ENCODE results near the gene MAPK7. TPM values are rescaled to one million over a fixed set of nuclear protein-coding genes. Genes with fewer than 3 reads are reported as not detected.

The MAPK7 gene
- total and polyA plus RNA-seq, 2 donors (not counting 1 experiment from before 2014, with no cell fraction given), result 12.8 to 18.8 TPM

DNA sequence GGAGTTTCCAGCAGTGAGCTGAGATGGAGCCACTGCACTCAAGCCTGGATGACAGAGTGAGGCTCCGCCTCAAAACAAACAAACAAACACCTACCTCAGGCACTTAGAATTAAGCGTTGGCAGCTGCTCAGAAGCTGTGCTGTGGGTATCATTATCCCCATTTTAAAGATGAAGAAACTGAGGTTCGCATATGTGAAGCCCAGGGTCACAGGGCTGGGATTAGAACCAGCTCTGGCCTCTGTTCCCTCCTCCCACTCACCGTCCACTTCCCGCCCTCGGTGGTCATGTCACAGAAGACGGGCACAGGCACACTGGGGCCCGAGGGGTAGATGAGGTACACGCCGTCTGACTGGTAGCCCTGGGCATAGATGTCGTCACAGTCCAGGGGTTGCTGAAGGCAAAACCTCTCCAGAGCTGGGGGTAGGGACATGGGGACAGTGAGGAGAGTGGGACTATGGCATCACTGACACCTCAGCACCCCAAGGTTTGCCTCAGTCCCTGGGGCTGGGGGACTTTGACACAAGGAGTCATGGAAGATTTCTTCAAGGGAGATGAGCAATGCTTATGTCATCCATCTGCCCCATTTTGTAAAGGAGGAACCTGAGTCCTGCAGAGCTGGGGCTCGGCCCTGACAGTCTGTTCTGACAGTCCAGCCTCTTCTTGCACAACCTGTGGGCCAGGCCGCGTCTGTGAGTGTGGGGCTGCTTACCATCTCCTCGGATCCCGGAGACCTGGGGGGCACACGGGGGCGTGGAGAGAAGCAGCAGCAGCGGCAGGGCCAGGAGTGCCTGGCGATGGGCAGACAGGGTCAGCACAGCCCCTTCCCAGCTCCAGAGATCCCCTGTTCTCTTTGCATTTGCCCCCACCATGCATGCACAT is 8.0 kb downstream of the MAPK7 start:
- TF ChIP-seq, protein P1, sequence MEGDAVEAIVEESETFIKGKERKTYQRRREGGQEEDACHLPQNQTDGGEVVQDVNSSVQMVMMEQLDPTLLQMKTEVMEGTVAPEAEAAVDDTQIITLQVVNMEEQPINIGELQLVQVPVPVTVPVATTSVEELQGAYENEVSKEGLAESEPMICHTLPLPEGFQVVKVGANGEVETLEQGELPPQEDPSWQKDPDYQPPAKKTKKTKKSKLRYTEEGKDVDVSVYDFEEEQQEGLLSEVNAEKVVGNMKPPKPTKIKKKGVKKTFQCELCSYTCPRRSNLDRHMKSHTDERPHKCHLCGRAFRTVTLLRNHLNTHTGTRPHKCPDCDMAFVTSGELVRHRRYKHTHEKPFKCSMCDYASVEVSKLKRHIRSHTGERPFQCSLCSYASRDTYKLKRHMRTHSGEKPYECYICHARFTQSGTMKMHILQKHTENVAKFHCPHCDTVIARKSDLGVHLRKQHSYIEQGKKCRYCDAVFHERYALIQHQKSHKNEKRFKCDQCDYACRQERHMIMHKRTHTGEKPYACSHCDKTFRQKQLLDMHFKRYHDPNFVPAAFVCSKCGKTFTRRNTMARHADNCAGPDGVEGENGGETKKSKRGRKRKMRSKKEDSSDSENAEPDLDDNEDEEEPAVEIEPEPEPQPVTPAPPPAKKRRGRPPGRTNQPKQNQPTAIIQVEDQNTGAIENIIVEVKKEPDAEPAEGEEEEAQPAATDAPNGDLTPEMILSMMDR (conservative IDR thresholded peaks at IDR 0.05 in 1 of 2, IDR thresholded peaks at IDR 0.05 in 1 of 2; ENCODE audit: low read depth in 1 of 2, low read length in 2 of 2), result no peak
- no peak for TF ChIP-seq EZH2 (IDR thresholded peaks at IDR 0.05; ENCODE audit: low read length, missing control alignments)
- Histone ChIP-seq H3K4me3 (replicated peaks in 1 of 4; ENCODE audit: control extremely low read depth in 1 of 4, insufficient read depth in 1 of 4, low read depth in 3 of 4, low read length in 4 of 4) (peak overlapping the region; percentile 24 to 68 (median 52)), H3K4me1 (ENCODE audit: control insufficient read depth, extremely low read depth, insufficient read depth, low read length) (peaks cover 49% of the 10 kb centered on the region)

DNA sequence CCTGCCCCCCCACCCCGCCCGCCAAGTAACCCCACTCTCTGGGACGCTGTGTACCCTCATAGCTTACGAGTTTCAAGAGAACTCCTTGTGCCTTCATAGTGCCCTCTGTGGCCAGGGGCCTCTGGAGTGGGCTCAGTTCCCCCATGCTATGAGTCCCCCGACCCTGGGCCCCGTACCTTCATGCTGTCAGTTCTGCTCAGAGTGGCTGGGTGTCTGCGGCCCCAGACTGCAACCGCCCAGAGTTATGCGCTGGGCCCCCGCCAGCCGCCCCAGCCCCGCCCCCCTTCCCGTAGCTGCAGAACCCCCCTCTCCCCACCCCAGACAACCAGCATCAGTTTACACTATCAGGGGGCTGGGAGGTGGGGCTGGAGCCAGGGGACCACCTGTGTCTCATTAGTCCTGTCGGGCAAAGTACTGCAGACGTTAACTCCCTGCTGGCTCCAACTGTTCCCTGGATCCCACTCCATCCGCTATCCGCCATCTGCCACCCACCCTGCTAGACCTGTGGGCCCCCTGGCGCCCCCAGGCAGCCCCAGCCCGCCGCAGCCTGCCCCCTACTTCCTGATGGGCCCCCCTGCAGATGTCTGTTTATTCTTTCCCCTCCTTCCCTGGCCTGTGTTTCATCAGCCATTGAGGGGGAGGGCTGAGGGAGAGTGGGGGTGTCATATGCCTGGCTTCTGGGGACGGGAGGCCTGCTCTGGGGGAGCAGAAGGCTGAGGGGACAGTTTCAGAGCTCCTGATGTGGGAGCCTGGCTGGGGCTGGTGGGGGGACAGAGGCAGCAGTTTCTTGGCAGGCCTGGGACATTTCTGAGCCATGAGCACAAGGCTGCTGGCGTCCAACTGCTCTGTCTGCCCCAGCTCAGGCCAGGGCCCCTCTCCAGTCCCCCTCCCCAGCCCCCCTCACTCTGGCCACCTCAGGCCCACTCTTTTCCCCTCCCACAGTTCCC is 8.9 kb downstream of the MAPK7 start, which contains the start of gene MFAP4:
Gene MFAP4, minus strand, starts transcription at position 217 of the 947 bp plus-strand sequence. Its CDS starts 35 bp downstream, at position 182.
- peak; percentile 90 to 97 for DNase-seq (ENCODE audit: low read depth in 2 of 2)
- Histone ChIP-seq H4K20me1 (ENCODE audit: control insufficient read depth, extremely low read depth, insufficient read depth, low read length) (no peaks in the 10 kb centered on the region), H2AFZ (ENCODE audit: low read length) (no peak within 1 kb of the TSS), H3K27ac (ENCODE audit: insufficient read depth, low read length) (peak within 1 kb of the TSS; percentile 90), H3K4me2 (ENCODE audit: extremely low read depth, insufficient read depth, low read length) (peak within 1 kb of the TSS; percentile 93), H3K9ac (ENCODE audit: insufficient read depth, low read length) (peak within 1 kb of the TSS; percentile 55), H3K9me3 (ENCODE audit: control insufficient read depth, insufficient read depth, low read depth, low read length) (no peaks in the 10 kb centered on the region), H3K27me3 (ENCODE audit: control insufficient read depth, insufficient read depth, low read length) (no peaks in the 10 kb centered on the region), H3K4me3 (replicated peaks in 1 of 4; ENCODE audit: control extremely low read depth in 1 of 4, insufficient read depth in 1 of 4, low read depth in 3 of 4, low read length in 4 of 4) (peak within 1 kb of the TSS; percentile 24 to 68 (median 52)), H3K79me2 (ENCODE audit: control insufficient read depth, insufficient read depth, low read length) (no peaks in the 10 kb centered on the region), H3K36me3 (ENCODE audit: control insufficient read depth, insufficient read depth, low read length) (peaks cover 19% of the 10 kb centered on the region), H3K4me1 (ENCODE audit: control insufficient read depth, extremely low read depth, insufficient read depth, low read length) (peaks cover 49% of the 10 kb centered on the region)
- no peak for TF ChIP-seq EZH2 (IDR thresholded peaks at IDR 0.05; ENCODE audit: low read length, missing control alignments)
- TF ChIP-seq, protein P1 (conservative IDR thresholded peaks at IDR 0.05 in 1 of 2, IDR thresholded peaks at IDR 0.05 in 1 of 2; ENCODE audit: low read depth in 1 of 2, low read length in 2 of 2), result no peak

More for the DNA sequence above, 8.0 kb downstream of the MAPK7 start:
- Histone ChIP-seq H3K9me3 (ENCODE audit: control insufficient read depth, insufficient read depth, low read depth, low read length) (no peaks in the 10 kb centered on the region), H3K9ac (ENCODE audit: insufficient read depth, low read length) (peak overlapping the region; percentile 55), H3K27me3 (ENCODE audit: control insufficient read depth, insufficient read depth, low read length) (no peaks in the 10 kb centered on the region), H3K36me3 (ENCODE audit: control insufficient read depth, insufficient read depth, low read length) (peaks cover 23% of the 10 kb centered on the region), H3K79me2 (ENCODE audit: control insufficient read depth, insufficient read depth, low read length) (no peaks in the 10 kb centered on the region), H2AFZ (ENCODE audit: low read length) (no peak overlapping the region), H3K27ac (ENCODE audit: insufficient read depth, low read length) (peak overlapping the region; percentile 90), H3K4me2 (ENCODE audit: extremely low read depth, insufficient read depth, low read length) (peak overlapping the region; percentile 89), H4K20me1 (ENCODE audit: control insufficient read depth, extremely low read depth, insufficient read depth, low read length) (no peaks in the 10 kb centered on the region)
- peak; percentile 82 to 92 for DNase-seq (ENCODE audit: low read depth in 2 of 2)

Measured in fibroblast of lung (primary cell).